Bronchial epithelial cell (primary cell): ENCODE data around the gene CRYBG1. TPM values are rescaled to one million over a fixed set of nuclear protein-coding genes. Genes with fewer than 3 reads are reported as not detected.
A peak's percentile ranks its signal among the peaks of the same experiment; 100 is the strongest.
"Not testable (repeated sequence)": the region's sequence is repeated elsewhere in the genome, so short reads cannot be mapped to it uniquely, and the experiment has no call there.

ENCODE experiments used
- DNase-seq: peaks from one replicate; pipeline ENCODE4 v3.0.0-alpha.2; 2010; ENCODE audit warnings: low read depth
- FAIRE-seq: peaks from 2 replicates; lab custom pipeline; 2011; peaks lifted over from hg19 to GRCh38; lab: Jason Lieb, UNC
- H3K27me3 ChIP-seq: 2 replicates; pipeline ENCODE4 v1.5.1; 2011; ENCODE audit warnings: low read length; ENCODE audit not compliant: control insufficient read depth, insufficient read depth
- H3K36me3 ChIP-seq: 2 replicates; pipeline ENCODE4 v1.5.1; 2011; ENCODE audit warnings: low read length; ENCODE audit not compliant: control insufficient read depth, insufficient read depth
- H3K4me3 ChIP-seq: 2 replicates; pipeline ENCODE4 v1.5.1; 2011; ENCODE audit warnings: mild to moderate bottlenecking, low read depth, low read length, control low read depth
- CTCF ChIP-seq: IDR thresholded peaks from 2 replicates; pipeline ENCODE4 v1.5.1; 2011; ENCODE audit warnings: mild to moderate bottlenecking, moderate library complexity, low read length, control low read depth, inconsistent platforms; ENCODE audit not compliant: insufficient read depth, severe bottlenecking
- total RNA-seq: library from RNA; depleted of rRNA; stranded (reverse); fragments of >200 nt; gene quantifications from 2 replicates; pipeline ENCODE4 v1.2.1, GENCODE V29; 2014

CRYBG1 gene
- total RNA-seq, 1 donor from 2014 or later = 45.0 TPM

- peak; percentile 96 for DNase-seq
- Histone ChIP-seq H3K36me3 (peaks cover 17% of the 10 kb centered on the region), H3K27me3 (no peaks in the 10 kb centered on the region), H3K4me3 (no peak overlapping the region)
- no peak for TF ChIP-seq CTCF
- FAIRE-seq = no peak
Observed at GRCh38 chr6:106546691-106547414, 186.3 kb downstream of the CRYBG1 start.

- DNase-seq (peak; percentile 98), FAIRE-seq (no peak)
- Histone ChIP-seq H3K36me3 (peaks cover 20% of the 10 kb centered on the region), H3K27me3 (no peaks in the 10 kb centered on the region), H3K4me3 (no peak overlapping the region)
- TF ChIP-seq CTCF = no peak
Observed at GRCh38 chr6:106547601-106548453, 187.3 kb downstream of the CRYBG1 start.

GRCh38 chr6:106548926-106549455 lies 188.5 kb downstream of the CRYBG1 start:
- FAIRE-seq, H3K4me3 ChIP-seq, DNase-seq, H3K27me3 ChIP-seq: not testable (repeated sequence)
- H3K36me3 ChIP-seq = peaks cover 25% of the 10 kb centered on the region

- no peaks in the 10 kb centered on the region for H3K27me3 ChIP-seq
- peaks cover 28% of the 10 kb centered on the region for H3K36me3 ChIP-seq
- no peak for FAIRE-seq
- no peak for DNase-seq
- no peak for TF ChIP-seq CTCF
- H3K4me3 ChIP-seq = no peak overlapping the region
Observed at GRCh38 chr6:106549521-106549920, 189.0 kb downstream of the CRYBG1 start.

GRCh38 chr6:106551155-106551554 lies 190.6 kb downstream of the CRYBG1 start:
- FAIRE-seq (no peak), DNase-seq (no peak)
- TF ChIP-seq CTCF = no peak
- Histone ChIP-seq H3K27me3 (no peaks in the 10 kb centered on the region), H3K36me3 (peaks cover 33% of the 10 kb centered on the region), H3K4me3 (no peak overlapping the region)

GRCh38 chr6:106553440-106553839 lies 192.9 kb downstream of the CRYBG1 start:
- FAIRE-seq (no peak), DNase-seq (peak; percentile 45)
- TF ChIP-seq CTCF = no peak
- Histone ChIP-seq H3K27me3 (no peaks in the 10 kb centered on the region), H3K36me3 (peaks cover 31% of the 10 kb centered on the region), H3K4me3 (no peak overlapping the region)
